HCT116 (cell line): ENCODE data around the gene DGKB. TPM values are rescaled to one million over a fixed set of nuclear protein-coding genes. Genes with fewer than 3 reads are reported as not detected.

Experiments used
- ATAC-seq: fragments of 200-7000 bp; cut with Tn5 transposase; 2 replicates; pipeline ENCODE4 v1.9.1; 2020; ENCODE audit warnings: mild to moderate bottlenecking, moderate library complexity
- BruUV-seq: library from RNA; stranded (reverse); fragments of 400-500 nt; replicated peaks from 2 replicates; lab custom pipeline; 2021; lab: Mats Ljungman, UMichigan
- CTCF ChIA-PET: fragments of 300-600 bp; sonication (Branson Sonifier 250); formaldehyde crosslinking; loops from one replicate; lab custom pipeline; 2021; ENCODE audit warnings: antibody characterized with exemption; lab: Charles Lee
- POLR2A ChIA-PET: fragments of 300-600, 350-600 bp; sonication (Branson Sonifier 250); formaldehyde crosslinking; loops from one replicate; lab custom pipeline; 2021; ENCODE audit warnings: antibody characterized with exemption; lab: Charles Lee
- RAD21 ChIA-PET, 2 experiments: fragments of 300-600 bp; sonication (Branson Sonifier 250); formaldehyde crosslinking; loops; one replicate each; lab custom pipeline; 2023; ENCODE audit warnings: low total read pairs in 2 of 2; ENCODE audit not compliant: uncharacterized antibody in 2 of 2, unreplicated experiment in 2 of 2, low non-redundant PET in 1 of 2; lab: Charles Lee
- DNase-seq: peaks from one replicate; pipeline ENCODE4 v3.0.0-alpha.2; 2010; ENCODE audit warnings: low read depth, low spot score
- H2AFZ ChIP-seq: fragments of 200-600 bp; shearing (Covaris generic), sonication (generic); 2 replicates; pipeline ENCODE4 v1.6.1; 2017; ENCODE audit warnings: low read depth, mixed run types, mixed read lengths, antibody characterized with exemption, low read length; ENCODE audit not compliant: poor library complexity, severe bottlenecking
- H3K27ac ChIP-seq: 2 replicates; pipeline ENCODE4 v1.5.1; 2012; ENCODE audit warnings: low read depth, low read length
- H3K27me3 ChIP-seq: fragments of 200-600 bp; sonication (generic); 2 replicates; pipeline ENCODE4 v1.6.1; 2016; ENCODE audit warnings: mixed run types, low read length, mixed read lengths; ENCODE audit not compliant: insufficient read depth
- H3K36me3 ChIP-seq, 2 experiments: fragments of 200-500 bp in 1 of 2; fragments of 200-600 bp in 1 of 2; sonication (Bioruptor generic) in 1 of 2; sonication (generic) in 1 of 2; 2 replicates each; pipeline versions ENCODE4 v1.5.1 to v1.6.1; 2014 to 2016; ENCODE audit warnings: low read length in 2 of 2, inconsistent platforms in 1 of 2, mixed read lengths in 1 of 2, mixed run types in 1 of 2; ENCODE audit not compliant: insufficient read depth in 2 of 2, control insufficient read depth in 1 of 2
- H3K4me1 ChIP-seq, 2 experiments: fragments of 200-600 bp in 1 of 2; sonication (generic) in 1 of 2; 2 replicates each; pipeline versions ENCODE4 v1.5.1 to v1.6.1; 2012 to 2017; ENCODE audit warnings: low read length in 2 of 2, inconsistent platforms in 1 of 2, mild to moderate bottlenecking in 1 of 2, mixed read lengths in 1 of 2, mixed run types in 1 of 2, moderate library complexity in 1 of 2; ENCODE audit not compliant: insufficient read depth in 2 of 2, control insufficient read depth in 1 of 2
- H3K4me2 ChIP-seq: fragments of 200-600 bp; sonication (generic); 2 replicates; pipeline ENCODE4 v1.6.1; 2017; ENCODE audit warnings: mixed run types, low read length, mixed read lengths
- H3K4me3 ChIP-seq, 2 experiments: fragments of 200-600 bp in 1 of 2; sonication (generic) in 1 of 2; replicated peaks in 1 of 2; 2 replicates each; pipeline ENCODE4 v1.5.1; 2011 to 2016; ENCODE audit warnings: low read length in 2 of 2, control low read depth in 1 of 2, low read depth in 1 of 2, mild to moderate bottlenecking in 1 of 2, mixed read lengths in 1 of 2, mixed run types in 1 of 2
- H3K79me2 ChIP-seq: fragments of 200-600 bp; sonication (generic); 2 replicates; pipeline ENCODE4 v1.6.1; 2017; ENCODE audit warnings: mild to moderate bottlenecking, mixed run types, low read length, moderate library complexity, mixed read lengths; ENCODE audit not compliant: insufficient read depth
- H3K9ac ChIP-seq: fragments of 200-600 bp; sonication (generic); 2 replicates; pipeline ENCODE4 v1.6.1; 2016; ENCODE audit warnings: low read length, mixed read lengths
- H3K9me2 ChIP-seq: fragments of 200-600 bp; sonication (generic), shearing (Covaris generic); 2 replicates; pipeline ENCODE4 v1.6.1; 2017; ENCODE audit warnings: mixed run types, mild to moderate bottlenecking, moderate library complexity; ENCODE audit not compliant: insufficient read depth
- H3K9me3 ChIP-seq, 2 experiments: fragments of 200-500 bp in 1 of 2; fragments of 200-600 bp in 1 of 2; sonication (Bioruptor generic) in 1 of 2; sonication (generic) in 1 of 2; 2 replicates each; pipeline ENCODE4 v1.6.1; 2014 to 2017; ENCODE audit warnings: low read length in 2 of 2, mixed read lengths in 2 of 2, inconsistent platforms in 1 of 2, low read depth in 1 of 2, mild to moderate bottlenecking in 1 of 2, mixed run types in 1 of 2, moderate library complexity in 1 of 2; ENCODE audit not compliant: control insufficient read depth in 1 of 2, insufficient read depth in 1 of 2
- H4K20me1 ChIP-seq: fragments of 200-600 bp; sonication (generic), shearing (Covaris generic); 2 replicates; pipeline ENCODE4 v1.6.1; 2017; ENCODE audit warnings: mixed run types, mild to moderate bottlenecking, moderate library complexity; ENCODE audit not compliant: insufficient read depth
- ATF3 ChIP-seq: IDR thresholded peaks from 2 replicates; pipeline ENCODE4 v1.6.1; 2012
- CBX3 ChIP-seq: IDR thresholded peaks from 2 replicates; pipeline ENCODE4 v1.6.1; 2012; ENCODE audit warnings: low read depth
- CEBPB ChIP-seq: IDR thresholded peaks from 2 replicates; pipeline ENCODE4 v1.6.1; 2012; ENCODE audit warnings: low read depth
- CTCF ChIP-seq, 3 experiments: fragments of 200-600 bp in 1 of 3; sonication (generic) in 1 of 3; IDR thresholded peaks in 2 of 3; conservative IDR thresholded peaks in 1 of 3; 2 replicates each; pipeline ENCODE4 v1.5.1; 2012 to 2017; ENCODE audit warnings: low read depth in 2 of 3, low read length in 2 of 3, antibody characterized with exemption in 1 of 3, borderline replicate concordance in 1 of 3, control low read depth in 1 of 3, mild to moderate bottlenecking in 1 of 3, mixed read lengths in 1 of 3, mixed run types in 1 of 3, moderate library complexity in 1 of 3; ENCODE audit not compliant: insufficient read depth in 1 of 3
- EGR1 ChIP-seq: IDR thresholded peaks from 2 replicates; pipeline ENCODE4 v1.6.1; 2012; ENCODE audit warnings: low read depth
- EZH2 ChIP-seq: fragments of 200-600 bp; sonication (generic); IDR thresholded peaks from 2 replicates; pipeline ENCODE4 v1.6.1; 2017; ENCODE audit warnings: antibody characterized with exemption, mixed run types
- EZH2phosphoT487 ChIP-seq: fragments of 200-600 bp; IDR thresholded peaks from 2 replicates; pipeline ENCODE4 v1.6.1; 2018; ENCODE audit warnings: antibody characterized with exemption, borderline replicate concordance
- FOSL1 ChIP-seq: IDR thresholded peaks from 2 replicates; pipeline ENCODE4 v1.6.1; 2012; ENCODE audit warnings: low read depth
- JUND ChIP-seq: IDR thresholded peaks from 2 replicates; pipeline ENCODE4 v1.6.1; 2012
- POLR2A ChIP-seq: IDR thresholded peaks from 2 replicates; pipeline ENCODE4 v1.7.0; 2011; ENCODE audit warnings: borderline replicate concordance; ENCODE audit not compliant: insufficient read depth, insufficient read length; ENCODE audit errors: extremely low read depth
- POLR2AphosphoS5 ChIP-seq: IDR thresholded peaks from 2 replicates; pipeline ENCODE4 v1.6.1; 2011; ENCODE audit warnings: mild to moderate bottlenecking, low read depth, low read length, moderate library complexity
- RAD21 ChIP-seq: IDR thresholded peaks from 2 replicates; pipeline ENCODE4 v1.6.1; 2012; ENCODE audit warnings: low read depth, mild to moderate bottlenecking
- REST ChIP-seq: IDR thresholded peaks from 2 replicates; pipeline ENCODE4 v1.6.1; 2012; ENCODE audit warnings: low read depth
- SIN3A ChIP-seq: IDR thresholded peaks from 2 replicates; pipeline ENCODE4 v1.6.1; 2012; ENCODE audit warnings: low read depth
- SP1 ChIP-seq: IDR thresholded peaks from 2 replicates; pipeline ENCODE4 v1.6.1; 2012; ENCODE audit warnings: low read depth
- SRF ChIP-seq: IDR thresholded peaks from 2 replicates; pipeline ENCODE4 v1.6.1; 2012; ENCODE audit warnings: low read depth
- TCF7L2 ChIP-seq: IDR thresholded peaks from 2 replicates; pipeline ENCODE4 v1.7.0; 2011; ENCODE audit warnings: borderline replicate concordance, inconsistent platforms; ENCODE audit not compliant: insufficient read depth, insufficient read length; ENCODE audit errors: extremely low read depth
- ZBTB33 ChIP-seq: IDR thresholded peaks from 2 replicates; pipeline ENCODE4 v1.6.1; 2011; ENCODE audit warnings: mild to moderate bottlenecking, low read length, moderate library complexity; ENCODE audit not compliant: insufficient replicate concordance; ENCODE audit errors: extremely low read depth
- ZFX ChIP-seq: fragments of 450-650 bp; IDR thresholded peaks from 2 replicates; pipeline ENCODE4 v1.6.1; 2017
- ZNF274 ChIP-seq: fragments of 200-500 bp; sonication (Bioruptor generic); IDR thresholded peaks from 2 replicates; pipeline ENCODE4 v1.6.1; 2014; ENCODE audit warnings: mild to moderate bottlenecking, low read depth, low read length, inconsistent platforms
- intact Hi-C: fragments of 100-400 bp; cut with micrococcal nuclease; formaldehyde crosslinking; loops from 2 replicates; pipeline ENCODE4 v1.10.0; 2022
- total RNA-seq: library from RNA; stranded (reverse); gene quantifications from one replicate; pipeline ENCODE4 v1.2.1, GENCODE V29; 2021; ENCODE audit not compliant: unreplicated experiment

The DGKB gene
- total RNA-seq, 1 experiment from 2014 or later: 0.05 TPM

GRCh38 chr7:14228341-14228740, 674.2 kb downstream of the DGKB start:
- H3K4me1 ChIP-seq: no peaks in the 10 kb centered on the region; a peak in 1 of 4 replicates
- no peaks in the 10 kb centered on the region for H4K20me1 ChIP-seq
- ChIA-PET POLR2A (no interaction called here), RAD21 (no interaction called here), CTCF (no interaction called here)
- no peak for ATAC-seq
- no peak overlapping the region for H3K9ac ChIP-seq
- H3K4me3 ChIP-seq: no peak overlapping the region
- no peaks in the 10 kb centered on the region for H3K27me3 ChIP-seq
- no peaks in the 10 kb centered on the region for H3K9me2 ChIP-seq
- TF ChIP-seq CEBPB (no peak), CBX3 (no peak), POLR2AphosphoS5 (no peak), RAD21 (no peak), ATF3 (no peak), TCF7L2 (no peak), EZH2 (no peak), EGR1 (no peak), ZNF274 (no peak), EZH2phosphoT487 (no peak), CTCF (IDR thresholded peaks at IDR 0.05 in 2 of 3, conservative IDR thresholded peaks at IDR 0.05 in 1 of 3; ENCODE audit: borderline replicate concordance in 1 of 3, insufficient read depth in 1 of 3, low read depth in 2 of 3, low read length in 2 of 3) (no peak), POLR2A (no peak), REST (no peak), ZFX (no peak), JUND (no peak), SP1 (no peak), FOSL1 (no peak), SIN3A (no peak), ZBTB33 (no peak), SRF (no peak)
- H3K27ac ChIP-seq: no peak overlapping the region
- no peaks in the 10 kb centered on the region for H3K9me3 ChIP-seq
- no peak overlapping the region for H3K4me2 ChIP-seq
- BruUV-seq: no TSS peak
- no peaks in the 10 kb centered on the region for H3K79me2 ChIP-seq
- no peak overlapping the region for H2AFZ ChIP-seq
- intact Hi-C loops: no loop called here
- no peaks in the 10 kb centered on the region for H3K36me3 ChIP-seq
- no peak for DNase-seq
